GM19438 (cell line): ENCODE measurements around the gene PCGF1.

Source experiments
- ATAC-seq: cut with Tn5 transposase; IDR thresholded peaks from one replicate; pipeline ENCODE4 v1.9.1; 2021; ENCODE audit warnings: low read depth; ENCODE audit not compliant: unreplicated experiment

Gene PCGF1

DNA sequence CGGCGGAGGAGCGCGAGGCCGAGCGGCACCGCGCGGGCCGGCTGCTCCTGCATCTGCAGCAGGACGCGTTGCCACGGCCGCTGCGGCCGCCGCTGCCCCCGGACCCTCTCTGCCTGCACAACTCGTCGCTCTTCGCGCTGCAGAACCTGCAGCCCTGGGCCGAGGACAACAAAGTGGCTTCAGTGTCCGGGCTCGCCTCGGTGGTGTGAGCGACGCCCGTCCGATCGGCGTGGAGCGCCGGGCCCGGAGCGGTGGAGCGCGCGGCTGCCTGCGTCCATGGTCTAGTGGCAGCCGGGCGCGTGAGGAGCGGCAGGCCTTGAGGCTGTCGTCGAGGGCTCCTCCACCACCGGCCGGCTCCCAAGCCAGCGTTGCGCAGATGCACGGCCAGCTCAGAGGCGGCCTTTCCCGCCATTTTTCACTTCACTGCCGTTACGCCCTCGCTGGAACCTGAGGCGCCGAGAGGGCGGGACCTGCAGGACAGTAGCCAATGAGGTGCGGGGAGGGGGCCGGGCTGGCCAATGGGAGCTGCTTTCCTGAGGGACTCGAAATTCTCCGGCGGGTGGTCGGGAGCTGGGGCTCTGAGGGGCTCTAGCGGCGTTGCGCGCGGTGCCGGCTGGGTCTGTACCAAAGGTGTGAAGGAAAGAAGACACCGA, 8.6 kb upstream of the PCGF1 start:
- ATAC-seq = no peak

DNA sequence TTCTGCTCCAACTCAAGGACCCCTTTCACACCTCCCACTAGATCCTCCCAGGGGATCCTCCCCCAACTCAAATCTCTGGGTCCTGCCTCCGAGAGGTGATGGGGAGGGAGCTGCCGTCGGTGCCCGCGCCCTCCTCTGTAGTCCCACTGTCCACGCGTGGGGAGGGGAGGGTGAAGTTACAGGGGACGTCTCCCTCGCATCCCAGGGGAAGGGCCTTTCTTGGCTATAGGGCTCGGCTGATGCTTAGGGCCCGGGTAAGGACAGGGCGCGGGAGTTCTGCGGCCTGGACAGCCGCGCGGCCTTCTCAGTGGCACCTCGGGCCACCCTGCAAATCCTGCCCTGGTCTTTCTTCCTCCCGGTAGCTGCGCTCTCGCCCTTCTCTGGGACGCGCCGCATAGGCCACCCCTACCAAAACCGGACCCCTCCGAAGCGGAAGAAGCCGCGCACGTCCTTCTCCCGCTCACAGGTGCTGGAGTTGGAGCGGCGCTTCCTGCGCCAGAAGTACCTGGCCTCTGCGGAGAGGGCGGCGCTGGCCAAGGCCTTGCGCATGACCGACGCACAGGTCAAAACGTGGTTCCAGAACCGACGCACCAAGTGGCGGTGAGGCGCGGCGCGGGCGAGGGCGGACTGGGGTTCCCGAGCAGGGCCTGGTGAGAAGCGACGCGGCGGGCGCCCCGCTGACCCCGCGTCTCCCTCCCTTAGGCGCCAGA, 7.9 kb upstream of the PCGF1 start:
- no peak for ATAC-seq

GRCh38 chr2:74514368-74515270, 7.1 kb upstream of the PCGF1 start, which contains the start of gene TLX2:
Gene TLX2 (plus strand): TSS chr2:74514450. CDS start chr2:74514807, 357 bp downstream.
- no peak for ATAC-seq

DNA sequence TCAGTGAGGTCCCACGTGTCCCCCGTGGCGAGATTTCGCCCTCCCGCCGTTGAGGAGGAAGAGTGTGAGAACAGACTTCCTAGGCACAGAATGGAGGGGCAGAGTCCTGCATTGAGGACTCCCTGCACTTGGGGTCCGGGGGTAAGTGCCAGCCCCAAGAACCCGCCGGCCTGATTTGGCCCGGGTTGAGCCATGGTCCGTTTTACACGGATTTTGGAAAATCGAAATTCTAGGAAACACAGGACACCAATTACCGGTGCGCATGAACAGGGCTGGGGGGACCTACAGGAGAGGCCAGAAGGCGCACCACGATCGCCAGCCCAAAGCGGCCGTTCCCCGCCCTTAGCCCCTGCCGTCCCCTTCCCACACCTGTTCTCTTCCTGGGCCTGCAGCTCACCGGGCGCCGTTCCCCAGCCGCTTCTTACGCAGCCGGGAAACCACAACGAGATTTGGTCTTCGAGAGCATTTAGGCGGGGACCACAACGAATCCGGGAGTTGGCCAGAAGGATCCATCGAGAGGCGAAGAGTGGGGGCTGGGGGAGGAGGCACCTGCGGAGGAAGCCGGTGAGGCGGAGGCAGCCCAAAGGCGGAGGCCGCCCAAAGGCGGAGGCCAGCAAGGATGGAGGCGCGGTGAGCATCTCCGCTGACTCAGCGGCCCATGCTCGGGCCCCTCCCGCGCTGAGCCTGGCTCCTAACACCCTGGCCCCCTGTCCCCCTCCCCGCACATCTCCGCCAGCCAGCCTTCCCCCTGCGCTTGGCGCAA, 6.3 kb upstream of the PCGF1 start:
- no peak for ATAC-seq

- no peak for ATAC-seq
Measured at GRCh38 chr2:74512744-74513604, 5.5 kb upstream of the PCGF1 start.

DNA sequence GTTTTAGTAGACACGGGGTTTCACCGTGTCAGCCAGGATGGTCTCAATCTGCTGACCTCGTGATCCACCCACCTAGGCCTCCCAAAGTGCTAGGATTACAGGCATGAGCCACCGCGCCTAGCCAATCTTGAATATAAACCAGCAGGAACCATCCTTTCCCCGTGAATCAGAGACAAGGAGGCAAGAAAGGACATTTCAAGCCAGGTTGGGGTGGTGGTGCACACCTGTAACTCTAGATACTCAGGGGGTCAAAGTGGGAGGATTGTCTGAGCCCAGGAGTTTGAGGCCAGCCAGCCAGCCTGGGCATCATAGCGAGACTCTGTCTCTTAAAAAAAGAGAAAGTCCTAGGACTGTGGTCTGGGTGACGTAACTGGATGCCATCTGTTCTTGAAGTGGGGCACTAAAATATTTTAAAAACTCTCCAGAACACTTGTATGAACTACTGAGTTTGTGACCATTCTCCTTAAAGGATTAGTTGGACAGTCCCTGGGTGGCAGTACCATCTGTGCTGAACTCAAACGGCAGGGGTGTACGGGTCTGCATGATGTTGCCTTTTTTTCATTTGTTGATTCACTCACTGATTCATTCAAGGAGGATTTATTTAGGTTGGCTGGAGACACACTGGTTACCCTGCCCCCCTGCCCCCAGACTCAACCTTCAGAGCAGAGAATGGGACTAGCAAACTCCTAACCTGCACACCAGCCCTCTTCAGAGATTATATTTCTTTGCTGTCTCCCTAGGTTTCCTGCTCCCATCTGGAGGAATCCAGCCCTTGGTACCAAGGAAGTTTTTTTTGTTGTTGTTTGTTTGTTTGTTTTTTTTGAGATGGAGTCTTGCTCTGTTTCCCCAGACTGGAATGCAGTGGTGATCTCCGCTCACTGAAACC, 3.9 kb upstream of the PCGF1 start:
- no peak for ATAC-seq

DNA sequence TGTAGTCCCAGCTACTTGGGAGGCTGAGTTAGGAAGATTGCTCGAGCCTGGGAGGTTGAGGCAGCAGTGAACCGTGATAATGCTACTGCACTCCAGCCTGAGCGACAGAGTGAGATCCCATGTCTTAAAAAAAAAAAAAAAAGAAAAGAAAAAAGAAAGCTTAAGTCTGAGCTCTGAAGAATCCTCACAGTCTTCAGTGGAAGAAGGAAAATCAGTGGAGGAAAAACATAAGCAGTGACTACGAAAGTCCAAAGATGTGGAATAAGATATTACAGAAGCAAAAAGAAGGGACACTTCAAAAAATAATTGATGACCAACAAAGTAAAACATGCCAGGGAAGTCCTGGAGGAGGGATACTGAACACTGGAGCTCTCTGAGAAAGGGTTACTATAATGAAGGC, 2.8 kb upstream of the PCGF1 start:
- no peak for ATAC-seq

DNA sequence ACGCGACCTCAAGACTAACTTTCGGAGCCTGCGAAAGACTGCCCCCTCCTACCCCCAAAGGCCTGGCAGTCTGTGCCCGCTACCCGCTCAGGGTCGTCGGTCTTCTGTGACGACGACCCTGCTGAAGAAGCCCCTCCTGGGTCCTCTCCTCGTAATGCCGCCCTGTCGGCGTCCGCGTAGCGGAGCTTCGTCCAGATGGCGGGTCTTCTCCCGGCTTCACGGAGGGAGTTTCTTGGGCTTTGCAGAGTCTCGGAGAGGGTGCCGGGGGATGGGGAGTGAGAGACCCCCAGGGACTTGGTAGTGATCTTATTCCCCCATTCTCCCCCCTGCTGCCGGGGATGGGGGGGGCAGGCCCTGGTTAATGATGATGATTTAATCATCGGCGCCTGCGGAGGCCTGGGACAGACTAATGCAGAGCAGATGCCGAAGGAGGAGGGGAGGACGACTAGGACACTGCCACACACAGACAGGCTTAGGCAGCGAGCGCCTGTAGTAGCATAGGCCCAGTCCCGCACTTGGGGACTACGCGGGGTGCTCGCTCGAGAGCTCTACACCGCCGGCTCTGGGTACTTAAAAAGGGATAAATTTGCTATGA, 528 bp upstream of the PCGF1 start:
- peak; percentile 2 for ATAC-seq

DNA sequence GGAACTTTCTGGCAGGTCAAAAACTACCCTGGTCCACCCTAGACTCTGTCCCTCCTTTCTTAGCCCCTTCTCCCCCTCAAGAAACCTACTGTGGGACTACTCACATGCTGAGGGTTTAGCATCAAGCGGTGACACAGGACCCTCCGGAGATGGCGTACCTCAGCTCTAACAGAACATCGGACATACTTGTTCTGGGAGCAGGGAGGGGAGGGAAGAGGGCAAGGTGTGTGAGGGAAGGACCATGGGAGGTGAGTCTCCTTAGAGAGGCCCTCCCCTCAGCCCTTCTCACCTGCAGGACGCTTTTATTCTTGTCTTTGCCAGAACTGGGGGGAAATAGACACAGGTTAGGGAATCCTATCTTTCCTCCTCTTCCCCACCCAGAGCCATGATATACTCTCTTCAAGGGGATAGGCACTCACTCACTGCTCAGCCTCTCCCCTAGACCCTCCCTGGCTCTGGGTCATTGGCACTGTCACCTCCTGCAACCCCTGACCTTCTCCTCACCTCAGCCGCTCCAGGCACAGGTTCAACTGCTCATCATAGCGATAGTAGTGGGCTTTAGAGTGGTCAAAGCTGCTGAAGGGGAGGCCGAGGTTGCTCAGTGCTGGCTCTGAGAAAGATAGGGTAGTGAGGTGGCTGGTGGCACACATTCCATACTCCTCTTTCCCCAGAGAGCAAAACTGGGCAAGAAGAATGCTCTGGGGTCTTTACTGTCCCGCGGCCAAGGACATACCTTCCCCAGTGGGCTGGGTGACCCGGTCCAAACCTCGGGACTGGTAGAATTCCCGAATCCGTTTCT, 1.8 kb downstream of the PCGF1 start:
- no peak for ATAC-seq

- ATAC-seq = no peak
Measured at GRCh38 chr2:74504591-74504990, 2.9 kb downstream of the PCGF1 start.

DNA sequence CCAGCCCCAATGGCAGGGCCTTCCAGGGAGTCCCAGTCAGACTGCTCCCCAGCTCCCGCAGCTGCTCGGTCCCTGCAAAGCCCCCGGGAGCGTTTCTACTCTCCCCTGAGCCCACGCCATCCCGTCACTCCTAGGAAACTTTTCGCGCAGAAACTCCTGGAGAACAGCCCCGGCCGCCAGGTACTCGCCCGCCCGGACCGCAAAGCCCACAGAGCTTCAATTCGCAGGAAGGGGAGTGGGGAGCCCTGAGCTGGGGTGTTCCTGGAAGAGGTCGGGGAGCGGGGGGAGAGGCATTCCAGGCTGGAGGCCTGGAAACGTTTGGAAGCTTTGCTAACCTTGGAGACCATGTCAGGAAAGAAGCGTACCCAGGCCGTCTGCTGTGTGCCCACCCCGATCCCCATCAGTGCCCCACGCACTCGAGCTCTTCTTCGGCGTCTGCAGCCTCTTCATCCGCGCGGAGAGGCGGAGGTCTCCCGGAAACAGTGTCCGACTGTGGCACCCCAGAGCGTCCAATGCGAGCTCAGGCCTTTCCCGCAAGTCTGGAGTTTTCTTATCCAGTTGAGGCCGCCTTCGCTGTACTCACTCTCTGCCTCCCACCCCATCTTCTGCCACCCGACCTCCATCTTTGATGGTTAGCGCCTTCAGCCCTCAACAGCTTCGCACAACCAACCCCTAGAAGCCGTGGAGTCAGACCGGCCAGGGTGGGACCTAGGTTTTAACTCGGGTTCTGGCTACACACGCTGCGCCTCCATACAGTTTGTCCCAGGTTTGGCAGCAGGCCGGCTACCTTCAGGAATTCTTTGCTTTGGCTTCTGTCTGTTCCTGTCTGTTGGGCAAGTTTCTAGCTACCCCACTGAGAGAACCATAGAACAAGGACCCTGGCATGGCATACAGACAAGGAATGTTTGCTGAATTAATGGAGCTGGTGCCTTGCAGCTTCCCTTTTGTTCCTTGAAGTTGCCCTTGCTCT, 3.7 kb downstream of the PCGF1 start:
- ATAC-seq = no peak

GRCh38 chr2:74502720-74503505, 4.6 kb downstream of the PCGF1 start:
- ATAC-seq = peak; percentile 41

GRCh38 chr2:74502147-74502719, 5.3 kb downstream of the PCGF1 start:
- no peak for ATAC-seq

GRCh38 chr2:74501335-74502071, 6.0 kb downstream of the PCGF1 start:
- ATAC-seq = no peak

DNA sequence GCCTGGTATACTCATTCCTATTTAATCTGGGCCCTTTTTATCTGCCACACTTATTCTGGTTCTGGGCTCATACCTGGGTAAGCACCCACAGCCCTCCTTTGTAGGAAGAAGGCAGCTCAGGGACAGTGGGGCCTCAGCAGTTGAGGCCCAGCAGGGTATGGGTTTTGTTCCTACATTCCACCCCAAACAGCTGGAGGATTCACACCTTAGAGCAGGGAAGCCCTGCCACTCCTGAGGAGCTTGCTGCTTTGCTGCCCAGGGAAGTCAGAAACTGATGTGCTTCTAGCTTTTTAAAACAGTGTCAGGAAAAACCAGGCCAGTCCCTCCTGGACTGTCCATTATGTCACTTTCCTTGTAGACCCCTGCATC, 6.9 kb downstream of the PCGF1 start:
- ATAC-seq = no peak
